HG03432 (cell line): ENCODE measurements around the gene ZSCAN29.
"Not testable (repeated sequence)": the region's sequence is repeated elsewhere in the genome, so short reads cannot be mapped to it uniquely, and the experiment has no call there.

Experiments used
- ATAC-seq: cut with Tn5 transposase; IDR thresholded peaks from one replicate; pipeline ENCODE4 v1.9.1; 2021; ENCODE audit warnings: mild to moderate bottlenecking, moderate library complexity; ENCODE audit not compliant: unreplicated experiment

Gene ZSCAN29

GRCh38 chr15:43370975-43371974 lies at the start of gene ZSCAN29, which contains the start of gene TUBGCP4:
Gene ZSCAN29 (minus strand): TSS chr15:43371043. CDS start chr15:43369913, 1,130 bp downstream.
Gene TUBGCP4 (plus strand): TSS chr15:43371101. CDS start chr15:43371355, 254 bp downstream.
- ATAC-seq, result peak; percentile 85

DNA sequence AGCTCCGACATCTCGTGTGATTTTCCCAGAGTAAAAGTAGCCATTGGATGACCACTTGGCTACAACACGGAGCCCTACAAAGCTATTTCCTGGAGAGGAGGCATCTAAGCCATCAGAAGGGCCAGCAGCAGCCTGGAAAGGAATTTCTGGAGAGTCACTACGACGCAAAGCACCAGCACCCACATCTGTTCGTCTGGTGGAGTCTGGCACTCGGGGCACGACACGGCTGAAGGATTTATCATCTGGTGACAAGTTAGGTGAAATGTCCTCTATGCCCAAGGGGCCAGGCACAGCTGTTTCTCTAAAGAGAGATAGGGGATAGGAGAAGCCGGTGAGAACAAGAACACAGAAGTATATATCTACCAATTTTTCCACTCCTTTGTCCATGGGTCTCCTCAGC lies 49.6 kb upstream of the ZSCAN29 start:
- ATAC-seq, result no peak

- no peak for ATAC-seq
Measured at GRCh38 chr15:43414196-43414595, 43.4 kb upstream of the ZSCAN29 start.

DNA sequence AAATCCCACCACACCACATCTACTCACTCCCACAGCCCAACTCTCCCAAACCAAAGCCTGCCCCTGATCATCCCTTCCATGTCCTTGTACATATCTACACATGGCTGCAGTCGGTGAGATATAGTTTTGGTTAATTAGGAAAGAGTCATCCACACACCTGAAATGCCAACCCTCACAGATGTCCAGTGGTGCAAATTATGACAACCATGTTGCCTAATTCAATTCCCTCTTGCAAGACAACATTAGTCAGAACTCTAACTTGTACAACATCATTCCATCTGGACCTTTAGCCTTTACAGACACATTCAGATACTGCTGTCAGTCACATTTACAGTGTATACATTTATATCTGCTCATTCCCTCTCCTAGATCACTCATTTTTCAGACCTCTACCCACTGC lies 41.3 kb upstream of the ZSCAN29 start:
- no peak for ATAC-seq

GRCh38 chr15:43410572-43411214 lies 39.9 kb upstream of the ZSCAN29 start:
- no peak for ATAC-seq

DNA sequence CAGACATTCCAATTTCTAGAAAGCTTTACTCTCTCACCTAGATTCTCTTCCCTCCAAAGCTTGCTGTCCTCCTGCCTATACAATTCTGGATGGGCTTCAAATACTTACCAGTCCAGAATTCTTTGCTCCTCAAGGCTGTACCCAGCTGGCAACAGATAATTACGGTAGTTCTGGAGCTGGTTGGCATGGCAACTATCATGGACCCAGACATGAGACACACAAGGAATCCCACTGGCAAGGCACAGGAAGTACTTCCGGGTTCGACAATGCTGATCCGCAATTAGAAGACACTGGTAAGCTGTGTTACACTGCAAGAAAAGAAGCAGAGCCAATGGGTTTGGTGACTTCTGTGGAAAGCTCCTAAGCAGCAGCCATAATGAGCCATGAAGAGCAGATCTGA lies 37.9 kb upstream of the ZSCAN29 start:
- ATAC-seq, result no peak

- no peak for ATAC-seq
Measured at GRCh38 chr15:43406808-43407207, 36.0 kb upstream of the ZSCAN29 start.

- no peak for ATAC-seq
Measured at GRCh38 chr15:43406189-43406588, 35.3 kb upstream of the ZSCAN29 start.

- ATAC-seq, result no peak
Measured at GRCh38 chr15:43404130-43404529, 33.3 kb upstream of the ZSCAN29 start.

DNA sequence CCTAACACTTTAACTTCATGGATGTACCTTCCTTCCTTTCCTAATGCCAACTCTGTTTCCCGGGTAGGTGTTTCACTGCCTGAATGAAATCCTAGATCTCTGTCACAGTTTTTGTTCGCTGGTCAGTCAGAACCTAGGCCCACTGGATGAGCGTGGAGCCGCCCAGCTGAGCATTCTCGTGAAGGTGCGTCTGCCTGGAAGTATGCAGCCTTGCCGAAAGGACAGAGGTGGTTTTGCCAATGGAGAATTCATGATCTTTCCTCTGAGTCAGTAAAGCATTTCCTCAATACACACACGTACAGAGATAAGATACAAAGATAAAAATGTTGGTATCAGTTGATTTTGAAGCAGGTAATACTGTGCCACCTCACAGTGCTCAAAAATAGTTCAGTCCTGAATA lies 32.8 kb upstream of the ZSCAN29 start:
- ATAC-seq, result no peak

DNA sequence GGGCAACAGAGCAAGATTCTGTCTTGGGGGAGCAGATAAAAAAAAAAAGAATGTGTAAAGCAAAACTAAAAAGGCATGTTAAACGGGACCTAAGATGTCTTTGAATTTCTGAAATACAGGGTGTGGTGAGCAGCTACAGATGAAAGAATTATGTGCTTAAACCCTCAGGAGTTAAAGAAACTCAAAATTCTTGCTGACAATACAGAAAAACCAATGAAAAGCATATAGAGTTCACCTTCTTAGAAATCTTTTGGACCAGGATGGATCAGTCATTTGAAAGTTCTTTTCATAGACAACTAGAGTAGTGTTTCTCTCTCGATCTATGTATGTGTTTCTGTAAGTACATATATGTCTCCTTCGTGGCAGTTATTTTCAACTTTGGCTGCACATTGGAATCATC lies 31.4 kb upstream of the ZSCAN29 start:
- ATAC-seq, result no peak

DNA sequence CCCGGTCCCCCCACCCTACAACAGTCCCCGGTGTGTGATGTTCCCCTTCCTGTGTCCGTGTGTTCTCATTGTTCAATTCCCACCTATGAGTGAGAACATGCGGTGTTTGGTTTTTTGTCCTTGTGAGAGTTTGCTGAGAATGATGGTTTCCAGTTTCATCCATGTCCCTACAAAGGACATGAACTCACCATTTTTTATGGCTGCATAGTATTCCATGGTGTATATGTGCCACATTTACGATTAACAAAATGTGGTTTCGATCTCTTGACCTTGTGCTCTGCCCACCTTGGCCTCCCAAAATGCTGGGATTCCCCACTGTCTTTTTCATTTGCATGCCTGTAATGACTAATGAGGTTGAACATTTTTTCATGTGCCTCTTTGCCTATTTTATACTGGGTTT lies 22.7 kb upstream of the ZSCAN29 start:
- not testable (repeated sequence) for ATAC-seq

DNA sequence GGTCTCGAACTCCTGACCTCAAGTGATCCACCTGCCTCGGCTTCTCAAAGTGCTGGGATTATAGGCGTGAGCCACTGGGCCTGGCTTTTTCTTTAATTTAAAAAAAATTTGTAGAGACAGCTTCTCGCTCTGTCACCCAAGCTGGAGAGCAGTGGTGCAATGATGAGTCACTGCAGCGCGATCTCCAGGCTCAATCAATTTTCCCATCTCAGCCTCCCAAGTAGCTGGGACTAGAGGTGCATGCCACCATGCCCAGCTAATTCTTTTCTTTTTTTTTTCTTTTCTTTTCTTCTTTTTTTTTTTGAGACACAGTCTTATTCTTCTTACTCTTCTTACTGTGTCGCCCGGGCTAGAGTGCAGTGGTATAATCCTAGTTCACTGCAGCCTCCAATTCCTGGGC lies 19.9 kb upstream of the ZSCAN29 start:
- no peak for ATAC-seq

DNA sequence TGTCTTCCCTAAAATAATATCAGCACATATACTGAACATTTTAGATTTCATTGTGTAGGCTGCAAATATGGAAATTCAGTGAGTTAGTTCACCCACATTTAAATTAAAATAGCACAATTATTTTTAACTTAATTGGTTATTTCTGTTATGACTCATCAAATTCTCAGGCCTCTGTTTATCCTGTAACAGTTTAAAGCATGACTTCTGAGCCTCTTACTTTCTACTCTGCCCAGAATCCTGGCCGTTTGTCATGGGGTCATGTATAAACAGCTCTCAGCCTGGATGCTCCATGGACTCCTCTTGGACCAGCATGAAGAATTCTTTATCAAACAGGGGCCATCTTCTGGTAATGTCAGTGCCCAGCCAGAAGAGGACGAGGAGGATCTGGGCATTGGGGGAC lies 12.2 kb upstream of the ZSCAN29 start:
- no peak for ATAC-seq

- ATAC-seq, result no peak
Measured at GRCh38 chr15:43382310-43382709, 11.5 kb upstream of the ZSCAN29 start.

GRCh38 chr15:43378601-43379000 lies 7.8 kb upstream of the ZSCAN29 start:
- no peak for ATAC-seq

GRCh38 chr15:43376017-43376705 lies 5.3 kb upstream of the ZSCAN29 start:
- no peak for ATAC-seq

DNA sequence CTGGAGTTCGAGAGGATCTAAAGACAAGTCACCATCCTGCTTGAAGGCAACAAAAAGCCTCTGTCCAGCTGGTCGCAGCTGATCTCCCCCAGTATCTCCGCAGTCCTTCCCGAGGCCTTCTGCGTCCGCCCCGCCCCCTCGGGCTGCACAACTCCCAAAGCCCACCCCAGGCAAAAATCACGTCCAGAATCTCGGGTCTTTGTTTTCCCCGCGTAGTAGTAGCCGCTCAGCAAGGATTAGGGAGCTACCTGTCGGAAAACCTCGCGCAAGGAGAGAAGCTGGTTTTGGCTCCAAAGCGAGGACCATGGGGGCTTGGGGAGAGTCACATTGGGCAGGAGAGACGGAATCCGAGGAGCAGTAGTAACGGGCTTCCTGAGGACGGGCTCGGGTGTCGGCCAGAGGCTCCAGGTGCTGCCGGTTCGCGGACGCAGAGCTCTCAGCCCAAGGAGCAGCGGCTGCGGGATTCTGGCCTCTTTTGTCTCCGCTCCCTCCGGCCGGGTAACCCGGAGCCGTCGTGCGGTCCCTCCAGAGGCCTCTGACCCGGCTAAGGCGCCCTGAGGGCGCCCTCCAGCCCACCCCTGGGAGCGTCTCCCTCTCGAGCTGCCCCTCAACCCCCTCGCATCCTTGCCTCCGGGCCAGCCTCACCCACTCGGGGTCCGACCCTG lies 401 bp downstream of the ZSCAN29 start:
- peak; percentile 39 for ATAC-seq

DNA sequence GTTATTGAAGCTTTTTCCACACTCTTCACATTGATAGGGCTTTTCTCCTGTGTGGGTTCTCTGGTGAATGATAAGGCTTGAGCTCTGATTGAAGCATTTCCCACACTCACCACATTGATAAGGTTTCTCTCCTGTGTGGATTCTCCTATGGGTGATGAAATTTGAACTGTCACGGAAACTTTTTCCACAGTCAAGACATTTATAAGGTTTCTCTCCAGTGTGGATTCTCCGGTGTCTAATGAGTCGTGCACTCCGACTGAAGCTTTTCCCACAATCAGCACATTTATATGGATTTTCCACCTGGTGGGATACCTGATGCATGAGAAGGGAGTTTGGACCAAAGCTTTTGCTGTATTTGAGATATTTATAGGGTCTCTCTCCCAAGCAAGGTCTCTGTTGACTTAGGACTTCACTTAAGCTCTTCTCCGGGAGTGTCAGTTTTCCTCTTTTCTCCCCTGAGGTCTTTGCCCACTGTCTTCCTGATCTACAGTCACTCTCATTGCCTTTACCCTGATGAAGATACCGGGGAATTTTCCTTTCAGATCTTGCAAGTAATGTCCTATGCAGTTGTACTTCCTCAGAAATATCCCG lies 9.4 kb downstream of the ZSCAN29 start:
- ATAC-seq, result no peak

DNA sequence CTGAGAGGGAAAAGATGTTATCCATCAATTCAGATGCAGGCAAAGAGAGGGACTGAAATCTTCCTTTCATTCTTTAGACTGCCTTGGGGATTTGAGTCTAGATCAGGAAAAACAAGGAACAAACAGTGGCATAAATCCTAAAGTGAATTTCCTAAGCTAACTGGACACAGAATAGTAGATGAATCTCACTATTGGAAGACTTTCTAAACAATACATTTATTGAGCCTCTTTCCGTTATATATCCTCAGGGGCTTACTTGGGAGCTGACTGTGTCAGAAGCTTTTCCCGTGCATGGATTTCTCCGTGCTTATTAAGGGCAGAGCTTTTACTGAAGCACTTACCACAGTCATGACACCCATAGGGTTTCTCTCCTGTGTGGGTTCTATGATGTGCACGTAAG lies 10.0 kb downstream of the ZSCAN29 start:
- no peak for ATAC-seq
